OCI-LY7 (cell line): ENCODE data around the gene LRRC8E.

Source experiments
- EZH2phosphoT487 ChIP-seq: fragments of 200-600 bp; sonication (generic); IDR thresholded peaks from 2 replicates; pipeline ENCODE4 v1.6.1; 2018; ENCODE audit warnings: low read depth, borderline replicate concordance, mild to moderate bottlenecking, mixed run types, antibody characterized with exemption, low read length, moderate library complexity, mixed read lengths
- TF ChIP-seq, protein P1 (sequence below): fragments of 200-600 bp; sonication (generic); conservative IDR thresholded peaks from 2 replicates; pipeline ENCODE4 v1.5.1; 2014; ENCODE audit warnings: mild to moderate bottlenecking, antibody characterized with exemption, low read length, moderate library complexity, mixed read lengths

DNA sequence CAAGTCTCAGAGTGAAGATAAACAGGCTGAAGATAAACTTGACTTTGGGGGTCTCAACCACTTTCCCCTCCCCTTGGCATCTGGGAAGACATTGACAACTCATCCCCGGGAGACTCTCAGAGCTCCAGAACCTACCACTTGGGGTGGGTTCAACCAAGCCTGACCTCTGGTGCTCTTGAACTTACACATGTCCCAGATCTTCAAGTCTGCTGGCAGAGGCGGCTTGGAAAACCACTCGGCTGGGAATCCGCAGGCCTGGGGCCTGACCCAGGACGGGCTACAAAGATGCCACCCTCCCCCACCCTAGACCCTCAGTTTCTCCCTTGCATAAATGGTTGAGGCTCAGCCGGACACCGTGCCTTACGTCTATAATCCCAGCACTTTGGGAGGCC, 512 bp downstream of the LRRC8E start:
- TF ChIP-seq, protein P1, sequence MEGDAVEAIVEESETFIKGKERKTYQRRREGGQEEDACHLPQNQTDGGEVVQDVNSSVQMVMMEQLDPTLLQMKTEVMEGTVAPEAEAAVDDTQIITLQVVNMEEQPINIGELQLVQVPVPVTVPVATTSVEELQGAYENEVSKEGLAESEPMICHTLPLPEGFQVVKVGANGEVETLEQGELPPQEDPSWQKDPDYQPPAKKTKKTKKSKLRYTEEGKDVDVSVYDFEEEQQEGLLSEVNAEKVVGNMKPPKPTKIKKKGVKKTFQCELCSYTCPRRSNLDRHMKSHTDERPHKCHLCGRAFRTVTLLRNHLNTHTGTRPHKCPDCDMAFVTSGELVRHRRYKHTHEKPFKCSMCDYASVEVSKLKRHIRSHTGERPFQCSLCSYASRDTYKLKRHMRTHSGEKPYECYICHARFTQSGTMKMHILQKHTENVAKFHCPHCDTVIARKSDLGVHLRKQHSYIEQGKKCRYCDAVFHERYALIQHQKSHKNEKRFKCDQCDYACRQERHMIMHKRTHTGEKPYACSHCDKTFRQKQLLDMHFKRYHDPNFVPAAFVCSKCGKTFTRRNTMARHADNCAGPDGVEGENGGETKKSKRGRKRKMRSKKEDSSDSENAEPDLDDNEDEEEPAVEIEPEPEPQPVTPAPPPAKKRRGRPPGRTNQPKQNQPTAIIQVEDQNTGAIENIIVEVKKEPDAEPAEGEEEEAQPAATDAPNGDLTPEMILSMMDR: no peak
- TF ChIP-seq EZH2phosphoT487: no peak
